AG04450 (cell line): ENCODE results near the gene ASB18. TPM values are rescaled to one million over a fixed set of nuclear protein-coding genes. Genes with fewer than 3 reads are reported as not detected.

Experiments used
- CTCF ChIA-PET: fragments of 300-600, 350-600 bp; formaldehyde crosslinking; extraction: SDS; loops from one replicate; lab custom pipeline; 2022; ENCODE audit warnings: antibody characterized with exemption, inconsistent platforms; lab: Charles Lee
- POLR2A ChIA-PET: fragments of 350-600 bp; formaldehyde crosslinking; extraction: SDS; loops from one replicate; lab custom pipeline; 2021; ENCODE audit warnings: antibody characterized with exemption, inconsistent platforms; lab: Yijun Ruan, JAX
- DNase-seq: peaks from one replicate; pipeline ENCODE4 v3.0.0-alpha.2; 2011; ENCODE audit warnings: low read depth, low spot score
- H3K27ac ChIP-seq: one replicate; pipeline ENCODE4 v1.5.1; 2012; ENCODE audit warnings: low read depth, low read length, control low read depth
- H3K27me3 ChIP-seq: one replicate; pipeline ENCODE4 v1.6.0; 2012; ENCODE audit warnings: low read length; ENCODE audit not compliant: control insufficient read depth, insufficient read depth
- H3K4me3 ChIP-seq: 2 replicates; pipeline ENCODE4 v1.5.1; 2011; ENCODE audit warnings: mild to moderate bottlenecking, low read depth, low read length, control low read depth
- H3K9me3 ChIP-seq: 2 replicates; pipeline ENCODE4 v1.5.1; 2012; ENCODE audit warnings: low read length; ENCODE audit not compliant: control insufficient read depth, insufficient read depth
- polyA plus RNA-seq: library from polyadenylated mRNA; depleted of rRNA; stranded (reverse); fragments of >200 nt; gene quantifications from 2 replicates; pipeline ENCODE4 v1.2.3, GENCODE V29; 2011
- TF ChIP-seq, protein P1 (sequence below): IDR thresholded peaks from 2 replicates; pipeline ENCODE4 v1.5.1; 2011; ENCODE audit warnings: low read depth, low read length, control low read depth, inconsistent platforms

Gene ASB18
- polyA plus RNA-seq, 1 experiment: not detected

DNA sequence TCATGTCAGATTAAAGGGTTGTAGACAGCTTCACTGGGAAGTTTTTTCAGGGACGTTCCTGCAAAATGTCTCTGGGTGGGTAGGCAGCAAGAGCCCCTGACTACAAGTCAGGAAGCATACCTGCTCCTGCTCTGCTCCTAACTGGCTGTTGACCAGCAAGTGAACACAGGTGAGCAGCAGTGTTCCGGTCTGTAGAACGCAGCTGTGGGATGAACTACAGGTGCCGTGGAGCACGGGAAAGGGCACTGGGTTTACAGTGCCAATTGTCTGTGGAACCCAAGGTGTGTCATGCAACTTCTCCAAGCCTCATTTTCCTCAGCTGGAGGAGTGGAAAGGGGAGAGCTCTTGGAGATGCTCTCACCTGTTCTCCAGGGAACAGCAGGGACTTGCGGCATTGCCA is 6.6 kb downstream of the ASB18 start:
- TF ChIP-seq, protein P1, sequence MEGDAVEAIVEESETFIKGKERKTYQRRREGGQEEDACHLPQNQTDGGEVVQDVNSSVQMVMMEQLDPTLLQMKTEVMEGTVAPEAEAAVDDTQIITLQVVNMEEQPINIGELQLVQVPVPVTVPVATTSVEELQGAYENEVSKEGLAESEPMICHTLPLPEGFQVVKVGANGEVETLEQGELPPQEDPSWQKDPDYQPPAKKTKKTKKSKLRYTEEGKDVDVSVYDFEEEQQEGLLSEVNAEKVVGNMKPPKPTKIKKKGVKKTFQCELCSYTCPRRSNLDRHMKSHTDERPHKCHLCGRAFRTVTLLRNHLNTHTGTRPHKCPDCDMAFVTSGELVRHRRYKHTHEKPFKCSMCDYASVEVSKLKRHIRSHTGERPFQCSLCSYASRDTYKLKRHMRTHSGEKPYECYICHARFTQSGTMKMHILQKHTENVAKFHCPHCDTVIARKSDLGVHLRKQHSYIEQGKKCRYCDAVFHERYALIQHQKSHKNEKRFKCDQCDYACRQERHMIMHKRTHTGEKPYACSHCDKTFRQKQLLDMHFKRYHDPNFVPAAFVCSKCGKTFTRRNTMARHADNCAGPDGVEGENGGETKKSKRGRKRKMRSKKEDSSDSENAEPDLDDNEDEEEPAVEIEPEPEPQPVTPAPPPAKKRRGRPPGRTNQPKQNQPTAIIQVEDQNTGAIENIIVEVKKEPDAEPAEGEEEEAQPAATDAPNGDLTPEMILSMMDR: no peak
- Histone ChIP-seq H3K27me3 (no peaks in the 10 kb centered on the region), H3K27ac (no peak overlapping the region), H3K4me3 (no peak overlapping the region), H3K9me3 (no peaks in the 10 kb centered on the region; the same call in 1 of the 2 replicates)
- no peak for DNase-seq
- ChIA-PET CTCF (no interaction called here), POLR2A (no interaction called here)

DNA sequence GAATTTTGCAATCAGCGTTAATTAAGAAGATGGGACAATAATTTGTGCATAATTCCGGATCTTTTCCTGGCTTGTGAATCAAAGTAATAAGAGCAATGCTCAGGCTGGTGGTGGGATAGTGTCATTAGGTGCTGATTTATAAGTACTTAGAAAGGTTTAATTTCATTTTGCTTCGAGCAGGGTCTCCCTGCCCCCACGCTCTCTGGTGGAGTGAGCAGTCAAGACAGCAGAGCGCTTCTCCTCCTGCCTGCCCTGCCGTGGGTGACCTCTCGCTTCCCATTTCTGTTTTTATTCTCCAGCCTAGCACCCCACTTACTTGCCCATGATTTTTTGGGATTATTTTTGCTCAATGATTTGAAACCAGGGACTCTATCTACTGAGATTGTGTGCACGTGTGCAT is 7.1 kb downstream of the ASB18 start:
- POLR2A ChIA-PET: no interaction called here
- CTCF ChIA-PET: no interaction called here
- DNase-seq: no peak
- Histone ChIP-seq H3K27ac (no peak overlapping the region), H3K9me3 (no peaks in the 10 kb centered on the region; the same call in 1 of the 2 replicates), H3K27me3 (no peaks in the 10 kb centered on the region), H3K4me3 (no peak overlapping the region)
- TF ChIP-seq, protein P1: no peak

DNA sequence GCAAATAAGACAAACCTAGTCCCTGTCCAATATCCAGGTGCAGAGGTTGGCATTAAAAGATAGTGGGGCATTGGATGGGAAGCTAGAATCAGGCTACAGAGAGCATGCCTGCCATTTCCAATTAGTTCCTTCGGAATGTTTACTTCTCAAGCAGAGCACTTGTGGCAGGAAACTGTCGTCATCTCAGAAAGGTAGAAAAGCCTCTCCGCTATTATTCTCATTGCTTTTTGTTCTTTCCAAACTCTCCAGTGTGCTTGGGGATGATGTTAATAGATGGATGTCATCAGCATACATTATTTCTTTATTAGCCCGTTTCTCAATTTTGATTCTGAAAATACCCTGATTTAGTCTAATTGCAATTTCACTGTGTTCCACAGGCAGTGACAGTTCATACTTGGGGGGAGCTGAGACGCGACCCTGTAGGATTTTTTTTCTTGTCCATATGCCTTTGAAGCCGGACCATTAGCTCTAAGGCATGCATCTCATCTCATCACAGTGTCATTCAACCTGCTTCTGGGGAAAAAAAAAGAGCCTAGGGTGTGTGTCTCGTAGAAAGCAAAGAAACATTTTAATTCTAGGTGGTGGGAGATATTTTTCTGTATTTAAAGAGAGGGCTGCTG is 7.7 kb downstream of the ASB18 start:
- CTCF ChIA-PET: no interaction called here
- TF ChIP-seq, protein P1: no peak
- Histone ChIP-seq H3K9me3 (no peaks in the 10 kb centered on the region), H3K4me3 (no peak overlapping the region), H3K27ac (no peak overlapping the region), H3K27me3 (no peaks in the 10 kb centered on the region)
- no peak for DNase-seq
- POLR2A ChIA-PET: no interaction called here

DNA sequence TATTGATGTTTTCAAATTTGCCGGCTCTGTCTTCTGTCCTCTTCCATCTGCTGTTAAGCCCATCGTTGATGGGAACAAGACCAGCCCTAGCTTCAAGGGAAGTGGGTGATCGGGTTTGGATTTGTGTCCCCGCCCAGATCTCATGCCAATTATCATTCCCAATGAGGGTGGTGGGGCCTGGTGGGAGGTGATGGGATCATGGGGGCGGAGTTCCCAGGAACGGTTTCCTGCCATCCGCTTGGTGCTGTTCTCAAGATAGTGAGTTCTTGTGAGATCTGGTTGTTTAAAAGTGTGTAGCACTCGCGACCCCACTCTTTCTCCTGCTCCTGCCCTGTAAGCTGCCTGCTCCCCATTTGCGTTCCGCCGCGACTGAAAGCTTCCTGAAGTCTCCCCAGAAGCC is 9.5 kb downstream of the ASB18 start:
- Histone ChIP-seq H3K9me3 (no peaks in the 10 kb centered on the region), H3K27me3 (no peaks in the 10 kb centered on the region), H3K4me3 (no peak overlapping the region), H3K27ac (no peak overlapping the region)
- TF ChIP-seq, protein P1: no peak
- ChIA-PET POLR2A (no interaction called here), CTCF (no interaction called here)
- DNase-seq: no peak

DNA sequence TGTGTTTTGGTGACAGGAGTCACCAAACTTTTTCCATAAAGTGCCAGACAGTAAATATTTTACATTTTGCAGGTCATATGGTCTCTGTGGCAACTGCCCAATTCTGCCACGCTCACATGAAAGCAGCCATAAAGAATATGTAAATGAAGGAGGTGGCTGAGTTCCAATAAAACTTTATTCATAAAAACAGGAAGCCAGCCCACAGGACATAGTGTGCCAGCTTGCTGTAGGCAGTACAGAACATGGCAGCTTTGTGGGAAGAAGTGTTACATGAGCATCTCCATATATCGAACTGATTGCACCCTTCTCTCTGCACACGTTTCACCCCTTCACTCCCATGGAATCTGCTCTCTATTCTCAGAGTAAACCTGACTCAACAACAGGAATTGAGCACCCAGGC is 10.2 kb downstream of the ASB18 start:
- no peak for DNase-seq
- H3K4me3 ChIP-seq: no peak overlapping the region
- ChIA-PET POLR2A (no interaction called here), CTCF (no interaction called here)
- no peak overlapping the region for H3K27ac ChIP-seq
- no peaks in the 10 kb centered on the region for H3K9me3 ChIP-seq
- no peaks in the 10 kb centered on the region for H3K27me3 ChIP-seq
- TF ChIP-seq, protein P1: no peak
